HepG2 (cell line): ENCODE data around the gene YWHAE. TPM values are rescaled to one million over a fixed set of nuclear protein-coding genes. Genes with fewer than 3 reads are reported as not detected.

Experiments
- ATAD3A ChIP-seq: sonication (generic); formaldehyde crosslinking; IDR thresholded peaks from 2 replicates; pipeline ENCODE4 v1.4.0; 2020; ENCODE audit warnings: missing genetic modification reagents
- DNMT1 ChIP-seq: sonication (generic); formaldehyde crosslinking; IDR thresholded peaks from 2 replicates; pipeline ENCODE4 v1.5.1; 2020; ENCODE audit warnings: mild to moderate bottlenecking, missing genetic modification reagents
- EHMT2 ChIP-seq: fragments of 200-600 bp; sonication (generic); IDR thresholded peaks from 2 replicates; pipeline ENCODE4 v1.7.0; 2017; ENCODE audit warnings: antibody characterized with exemption, low read depth, low read length, borderline replicate concordance
- ESRRA ChIP-seq: sonication (generic); formaldehyde crosslinking; IDR thresholded peaks from 2 replicates; pipeline ENCODE4 v1.5.1; 2020; ENCODE audit warnings: mild to moderate bottlenecking, low read depth, missing genetic modification reagents
- FOSL1 ChIP-seq: sonication (generic); formaldehyde crosslinking; IDR thresholded peaks from 2 replicates; pipeline ENCODE4 v1.9.0; 2021; ENCODE audit warnings: missing genetic modification reagents, borderline replicate concordance
- KAT2B ChIP-seq: fragments of 150-350 bp; IDR thresholded peaks from 2 replicates; pipeline ENCODE4 v1.6.1; 2014; ENCODE audit warnings: low read depth, low read length, borderline replicate concordance
- SOX13 ChIP-seq, 3 experiments: fragments of 450-650 bp in 1 of 3; sonication (generic) in 1 of 3; formaldehyde crosslinking in 1 of 3; IDR thresholded peaks in 2 of 3; conservative IDR thresholded peaks in 1 of 3; 2 replicates each; pipeline versions ENCODE4 v1.5.0 to v1.6.1; 2016 to 2020; ENCODE audit warnings: antibody characterized with exemption in 1 of 3, mild to moderate bottlenecking in 1 of 3, missing compliant biosample characterization in 1 of 3, missing genetic modification reagents in 1 of 3, moderate library complexity in 1 of 3
- ZC3H13 ChIP-seq: sonication (generic); formaldehyde crosslinking; IDR thresholded peaks from 2 replicates; pipeline ENCODE4 v1.8.1; 2023; ENCODE audit warnings: mild to moderate bottlenecking, missing genetic modification reagents, moderate library complexity
- ZFP36L1 ChIP-seq: sonication (generic); formaldehyde crosslinking; IDR thresholded peaks from 2 replicates; pipeline ENCODE4 v1.8.0; 2022; ENCODE audit warnings: mild to moderate bottlenecking, missing genetic modification reagents, moderate library complexity
- ZNF256 ChIP-seq: sonication (generic); formaldehyde crosslinking; conservative IDR thresholded peaks from 2 replicates; pipeline ENCODE4 v1.4.0; 2020; ENCODE audit warnings: missing genetic modification reagents
- ZNF264 ChIP-seq: sonication (generic); formaldehyde crosslinking; IDR thresholded peaks from 2 replicates; pipeline ENCODE4 v1.4.0; 2020; ENCODE audit warnings: missing genetic modification reagents
- ZNF556 ChIP-seq: sonication (generic); formaldehyde crosslinking; IDR thresholded peaks from 2 replicates; pipeline ENCODE4 v1.4.0; 2020; ENCODE audit warnings: mild to moderate bottlenecking, missing genetic modification reagents, borderline replicate concordance
- ZNF572 ChIP-seq: sonication (generic); formaldehyde crosslinking; IDR thresholded peaks from 2 replicates; pipeline ENCODE4 v1.5.1; 2020; ENCODE audit warnings: mild to moderate bottlenecking, missing genetic modification reagents
- ZNF644 ChIP-seq: IDR thresholded peaks from 2 replicates; pipeline ENCODE4 v1.6.1; 2016; ENCODE audit warnings: low read depth
- ZNF704 ChIP-seq: sonication (generic); formaldehyde crosslinking; IDR thresholded peaks from 2 replicates; pipeline ENCODE4 v1.8.1; 2023; ENCODE audit warnings: mild to moderate bottlenecking, inconsistent platforms, moderate library complexity, missing genetic modification reagents, borderline replicate concordance
- ZNF782 ChIP-seq: sonication (generic); formaldehyde crosslinking; IDR thresholded peaks from 2 replicates; pipeline ENCODE4 v1.4.0; 2020; ENCODE audit warnings: missing genetic modification reagents, mild to moderate bottlenecking, borderline replicate concordance
- polyA plus RNA-seq, 8 experiments: library from polyadenylated mRNA; depleted of rRNA in 3 of 8; stranded (reverse) in 7 of 8; unstranded in 1 of 8; fragments of >200 nt; fragmentation: Illumina TruSeq in 4 of 8; extraction: Trizol in 4 of 8; gene quantifications; 2 replicates each; pipeline versions ENCODE4 v1.2.1 to v1.2.3, GENCODE V29; 2011 to 2016; ENCODE audit warnings: low read depth in 4 of 8, missing spikeins in 1 of 8, mixed read lengths in 1 of 8; ENCODE audit not compliant: insufficient read depth in 1 of 8
- total RNA-seq, 5 experiments: library from RNA; depleted of rRNA; stranded (reverse); fragments of >200 nt; fragmentation: Illumina TruSeq; extraction: Trizol; gene quantifications; 2 replicates each; pipeline ENCODE4 v1.2.3, GENCODE V29; 2016; ENCODE audit warnings: low read depth in 1 of 5
- TF ChIP-seq, protein P1 (sequence below): sonication (generic); formaldehyde crosslinking; IDR thresholded peaks from 2 replicates; pipeline ENCODE4 v1.5.0; 2020; ENCODE audit warnings: missing genetic modification reagents, mild to moderate bottlenecking, borderline replicate concordance
- TF ChIP-seq, protein P2 (sequence below): sonication (generic); formaldehyde crosslinking; IDR thresholded peaks from 2 replicates; pipeline ENCODE4 v1.5.0; 2020; ENCODE audit warnings: mild to moderate bottlenecking, missing genetic modification reagents
- TF ChIP-seq, protein P3 (sequence below): sonication (generic); formaldehyde crosslinking; IDR thresholded peaks from 2 replicates; pipeline ENCODE4 v1.4.0; 2020; ENCODE audit warnings: missing genetic modification reagents, borderline replicate concordance
- TF ChIP-seq, protein P4 (sequence below): sonication (generic); formaldehyde crosslinking; IDR thresholded peaks from 2 replicates; pipeline ENCODE4 v1.4.0; 2020; ENCODE audit warnings: mild to moderate bottlenecking, missing genetic modification reagents

YWHAE gene
- total and polyA plus RNA-seq, 2 of the 13 experiments (the other 11 are each of a cell fraction or from before 2014, with no cell fraction given) = 256 to 335 TPM

- TF ChIP-seq, protein P1, sequence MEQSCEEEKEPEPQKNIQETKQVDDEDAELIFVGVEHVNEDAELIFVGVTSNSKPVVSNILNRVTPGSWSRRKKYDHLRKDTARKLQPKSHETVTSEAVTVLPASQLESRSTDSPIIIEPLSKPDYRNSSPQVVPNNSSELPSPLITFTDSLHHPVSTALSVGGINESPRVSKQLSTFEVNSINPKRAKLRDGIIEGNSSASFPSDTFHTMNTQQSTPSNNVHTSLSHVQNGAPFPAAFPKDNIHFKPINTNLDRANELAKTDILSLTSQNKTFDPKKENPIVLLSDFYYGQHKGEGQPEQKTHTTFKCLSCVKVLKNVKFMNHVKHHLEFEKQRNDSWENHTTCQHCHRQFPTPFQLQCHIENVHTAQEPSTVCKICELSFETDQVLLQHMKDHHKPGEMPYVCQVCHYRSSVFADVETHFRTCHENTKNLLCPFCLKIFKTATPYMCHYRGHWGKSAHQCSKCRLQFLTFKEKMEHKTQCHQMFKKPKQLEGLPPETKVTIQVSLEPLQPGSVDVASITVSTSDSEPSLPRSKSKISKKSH (CRISPR knock-in tag) = no peak
- TF ChIP-seq ZNF704 (CRISPR knock-in tag) (no peak), ATAD3A (no peak), ZNF782 (no peak), DNMT1 (CRISPR knock-in tag) (no peak), ZNF644 (CRISPR knock-in tag) (no peak), ZNF264 (CRISPR knock-in tag) (no peak), ZNF556 (CRISPR knock-in tag) (peak; percentile 90), ZC3H13 (CRISPR knock-in tag) (peak; percentile 72; the same call in 1 of the 2 replicates), ZNF256 (CRISPR knock-in tag) (no peak), EHMT2 (no peak), ZFP36L1 (CRISPR knock-in tag) (no peak; the same call in 1 of the 2 replicates), SOX13 (IDR thresholded peaks at IDR 0.05) (no peak), SOX13 (CRISPR knock-in tag; conservative IDR thresholded peaks at IDR 0.05 in 1 of 2, IDR thresholded peaks at IDR 0.05 in 1 of 2) (0 out of 4 replicates have a peak, but pooled peaks of 1 of the 2 experiments have one; percentile 5), KAT2B (no peak), ESRRA (CRISPR knock-in tag) (peak; percentile 65; the same call in 1 of the 2 replicates), ZNF572 (CRISPR knock-in tag) (peak; percentile 77; the same call in 1 of the 2 replicates), FOSL1 (CRISPR knock-in tag) (no peak)
- TF ChIP-seq, protein P2, sequence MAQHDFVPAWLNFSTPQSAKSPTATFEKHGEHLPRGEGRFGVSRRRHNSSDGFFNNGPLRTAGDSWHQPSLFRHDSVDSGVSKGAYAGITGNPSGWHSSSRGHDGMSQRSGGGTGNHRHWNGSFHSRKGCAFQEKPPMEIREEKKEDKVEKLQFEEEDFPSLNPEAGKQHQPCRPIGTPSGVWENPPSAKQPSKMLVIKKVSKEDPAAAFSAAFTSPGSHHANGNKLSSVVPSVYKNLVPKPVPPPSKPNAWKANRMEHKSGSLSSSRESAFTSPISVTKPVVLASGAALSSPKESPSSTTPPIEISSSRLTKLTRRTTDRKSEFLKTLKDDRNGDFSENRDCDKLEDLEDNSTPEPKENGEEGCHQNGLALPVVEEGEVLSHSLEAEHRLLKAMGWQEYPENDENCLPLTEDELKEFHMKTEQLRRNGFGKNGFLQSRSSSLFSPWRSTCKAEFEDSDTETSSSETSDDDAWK = no peak
- TF ChIP-seq, protein P3, sequence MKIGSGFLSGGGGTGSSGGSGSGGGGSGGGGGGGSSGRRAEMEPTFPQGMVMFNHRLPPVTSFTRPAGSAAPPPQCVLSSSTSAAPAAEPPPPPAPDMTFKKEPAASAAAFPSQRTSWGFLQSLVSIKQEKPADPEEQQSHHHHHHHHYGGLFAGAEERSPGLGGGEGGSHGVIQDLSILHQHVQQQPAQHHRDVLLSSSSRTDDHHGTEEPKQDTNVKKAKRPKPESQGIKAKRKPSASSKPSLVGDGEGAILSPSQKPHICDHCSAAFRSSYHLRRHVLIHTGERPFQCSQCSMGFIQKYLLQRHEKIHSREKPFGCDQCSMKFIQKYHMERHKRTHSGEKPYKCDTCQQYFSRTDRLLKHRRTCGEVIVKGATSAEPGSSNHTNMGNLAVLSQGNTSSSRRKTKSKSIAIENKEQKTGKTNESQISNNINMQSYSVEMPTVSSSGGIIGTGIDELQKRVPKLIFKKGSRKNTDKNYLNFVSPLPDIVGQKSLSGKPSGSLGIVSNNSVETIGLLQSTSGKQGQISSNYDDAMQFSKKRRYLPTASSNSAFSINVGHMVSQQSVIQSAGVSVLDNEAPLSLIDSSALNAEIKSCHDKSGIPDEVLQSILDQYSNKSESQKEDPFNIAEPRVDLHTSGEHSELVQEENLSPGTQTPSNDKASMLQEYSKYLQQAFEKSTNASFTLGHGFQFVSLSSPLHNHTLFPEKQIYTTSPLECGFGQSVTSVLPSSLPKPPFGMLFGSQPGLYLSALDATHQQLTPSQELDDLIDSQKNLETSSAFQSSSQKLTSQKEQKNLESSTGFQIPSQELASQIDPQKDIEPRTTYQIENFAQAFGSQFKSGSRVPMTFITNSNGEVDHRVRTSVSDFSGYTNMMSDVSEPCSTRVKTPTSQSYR = no peak; the same call in 1 of the 2 replicates
- TF ChIP-seq, protein P4, sequence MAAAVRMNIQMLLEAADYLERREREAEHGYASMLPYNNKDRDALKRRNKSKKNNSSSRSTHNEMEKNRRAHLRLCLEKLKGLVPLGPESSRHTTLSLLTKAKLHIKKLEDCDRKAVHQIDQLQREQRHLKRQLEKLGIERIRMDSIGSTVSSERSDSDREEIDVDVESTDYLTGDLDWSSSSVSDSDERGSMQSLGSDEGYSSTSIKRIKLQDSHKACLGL (CRISPR knock-in tag) = peak; percentile 95; the same call in 1 of the 2 replicates
These were observed at the start of gene YWHAE (continued) for GRCh38 chr17:1399679-1400512.
